CD4-positive, alpha-beta T cell treated with Interleukin-4 for 1 hour (primary cell): Measurements from ENCODE around the gene NAV1.
"Not testable (repeated sequence)": the region's sequence is repeated elsewhere in the genome, so short reads cannot be mapped to it uniquely, and the experiment has no call there.

Experiments used
- DNase-seq, 2 donors: peaks; one replicate each; pipeline ENCODE4 v3.0.0-alpha.2; 2020 to 2022

The NAV1 gene

DNA sequence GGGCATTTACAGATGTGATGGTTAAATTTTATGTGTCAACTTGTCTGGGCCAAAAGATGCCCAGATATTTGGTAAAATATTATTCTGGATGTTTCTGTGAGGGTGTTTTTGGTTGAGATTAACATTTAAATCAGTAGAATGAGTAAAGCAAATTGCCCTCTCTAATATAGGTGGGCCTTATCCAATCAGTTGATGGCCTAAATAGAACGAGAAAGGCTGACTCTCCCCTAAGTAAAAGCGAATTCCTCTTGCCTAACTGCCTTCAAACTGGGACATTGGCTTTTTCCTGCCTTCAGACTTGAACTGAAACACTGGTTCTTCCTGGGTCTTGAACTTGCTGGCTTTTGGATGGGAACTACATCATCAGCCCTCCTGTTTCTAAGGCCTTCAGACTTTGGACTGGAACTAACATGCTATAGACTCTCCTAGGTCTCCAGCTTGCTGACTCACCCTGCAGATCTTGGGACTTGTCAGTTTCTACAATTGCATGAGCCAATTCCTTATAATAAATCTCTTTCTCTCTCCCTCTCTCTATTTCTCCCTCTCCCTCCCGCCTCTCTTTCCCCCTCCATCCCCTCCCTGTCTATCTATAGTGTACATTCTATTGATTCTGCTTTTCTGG lies 10.2 kb upstream of the NAV1 start:
- no peak for DNase-seq

GRCh38 chr1:201530741-201531531 lies 8.0 kb upstream of the NAV1 start:
- peak; percentile 30 to 43 for DNase-seq

DNA sequence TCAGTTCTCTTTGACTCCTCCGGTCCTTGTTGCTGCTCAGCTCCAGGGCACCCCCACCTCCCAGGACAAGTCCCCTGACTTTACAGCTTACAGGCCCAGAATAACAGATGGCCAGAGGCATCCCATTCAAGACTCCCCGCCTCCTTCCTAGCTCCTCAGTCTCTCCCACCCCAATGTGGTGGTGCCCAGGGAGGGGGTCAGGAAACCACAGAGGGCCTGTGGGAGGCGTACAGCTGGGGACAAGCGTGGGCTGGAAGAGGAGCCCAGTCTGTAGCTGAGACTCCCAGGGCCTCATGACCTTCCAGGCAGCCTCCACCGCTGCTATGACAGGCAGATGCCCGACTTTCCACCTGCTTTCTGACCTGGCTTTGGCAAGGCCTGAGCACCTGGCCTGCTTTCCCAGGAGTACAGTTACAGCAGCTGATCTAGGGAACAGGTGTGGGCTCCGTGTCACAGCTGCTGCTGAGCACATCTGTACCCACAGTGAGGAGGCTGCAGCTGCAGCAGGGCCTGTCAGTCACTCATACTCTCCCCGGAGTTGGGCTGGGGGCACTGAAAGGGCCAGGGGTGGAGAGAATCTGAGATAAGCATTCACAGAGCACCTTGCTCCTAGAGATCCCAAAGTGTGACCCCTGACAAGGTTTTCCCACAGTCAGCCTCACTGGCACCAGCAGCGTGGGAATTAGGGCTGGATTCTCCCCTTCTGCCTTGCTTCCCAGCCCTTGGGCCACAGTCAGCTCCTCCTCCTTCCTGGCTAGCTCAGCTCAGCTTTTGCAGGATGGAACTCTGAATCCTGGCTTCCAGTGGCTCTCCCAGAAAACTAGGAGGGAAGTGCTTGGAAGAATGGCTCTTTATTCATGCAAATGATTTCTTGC lies 7.1 kb upstream of the NAV1 start:
- DNase-seq, result no peak

DNA sequence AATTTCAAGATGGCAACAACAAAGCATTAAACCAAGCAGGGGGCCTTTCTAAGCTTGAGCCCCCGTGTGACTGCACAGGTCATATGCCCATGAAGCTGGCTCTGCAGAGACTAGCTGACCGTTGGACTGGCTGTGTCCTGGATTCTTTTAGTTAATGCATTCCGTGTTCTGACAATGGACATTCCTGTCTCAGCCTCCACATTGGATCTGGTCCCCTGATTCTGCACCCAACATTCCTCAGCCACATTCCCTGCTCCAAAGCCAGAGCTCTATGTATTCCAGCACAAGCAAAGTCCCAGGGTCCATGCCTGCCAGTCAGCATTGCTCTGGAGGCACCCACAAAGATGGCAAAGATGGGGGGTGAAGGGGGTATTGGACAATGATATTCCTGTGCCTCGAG lies 5.1 kb upstream of the NAV1 start:
- no peak for DNase-seq

DNA sequence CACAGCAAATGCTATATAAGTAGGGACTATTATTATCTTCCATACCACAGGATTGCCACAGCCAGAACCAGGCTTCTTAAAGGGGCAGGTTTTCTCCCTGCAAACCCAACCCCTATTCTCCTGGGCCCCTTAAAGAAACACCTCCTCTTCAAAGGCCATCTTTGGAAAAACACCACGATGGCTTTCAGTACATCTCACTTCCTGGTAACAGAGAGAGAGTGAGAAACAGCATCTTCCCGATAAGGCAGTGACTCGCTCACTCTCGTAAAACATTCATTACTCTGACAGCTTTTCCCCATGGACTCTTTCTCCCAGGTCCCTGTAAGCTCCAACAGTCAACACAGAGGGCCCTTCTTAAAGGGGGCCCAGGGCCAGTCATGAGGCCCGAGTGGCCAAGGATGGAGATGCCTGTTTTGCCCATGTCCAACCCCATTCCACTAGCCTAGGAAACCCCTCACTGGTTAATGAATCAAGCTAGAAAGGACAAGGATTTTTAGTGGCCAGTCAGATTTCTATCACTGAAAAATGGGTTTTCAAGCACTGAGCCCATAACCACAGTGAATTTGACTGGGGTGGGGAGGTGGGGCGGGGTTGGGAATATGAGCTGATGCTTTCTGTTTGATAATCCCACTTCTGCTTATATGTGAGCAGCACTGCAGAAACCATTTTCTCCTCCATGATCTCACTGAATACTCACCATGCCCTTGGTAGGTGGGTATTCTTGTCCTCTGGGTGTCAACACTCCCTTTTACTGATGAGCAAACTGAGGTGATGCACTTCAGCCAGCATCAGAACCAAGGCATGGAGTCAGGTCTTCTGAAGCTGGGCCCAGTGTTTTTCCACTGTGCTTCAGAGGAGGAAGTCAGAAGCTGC lies 3.6 kb upstream of the NAV1 start:
- no peak for DNase-seq

- no peak for DNase-seq
These were observed 3.0 kb upstream of the NAV1 start for GRCh38 chr1:201535919-201536245.

GRCh38 chr1:201536558-201536957 lies 2.4 kb upstream of the NAV1 start:
- no peak for DNase-seq

DNA sequence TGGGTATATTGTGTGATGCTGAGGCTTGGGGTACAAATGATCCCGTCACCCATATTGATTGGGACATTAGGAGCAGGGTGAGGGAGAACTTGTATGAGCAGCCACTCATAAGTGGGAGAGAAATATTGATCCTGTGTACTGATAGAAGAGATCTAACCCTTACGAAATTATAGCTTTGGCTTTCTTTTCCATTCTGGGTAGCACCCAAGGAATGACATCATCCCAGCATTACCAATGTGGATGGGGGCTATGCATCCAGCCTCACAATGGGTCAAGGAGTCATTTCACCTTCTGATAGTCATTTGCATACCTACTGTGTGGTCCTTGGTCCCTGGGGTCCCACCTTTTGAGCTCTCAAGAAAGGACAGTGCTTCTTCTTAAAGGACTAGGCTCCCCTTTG lies 1.9 kb upstream of the NAV1 start:
- no peak for DNase-seq

DNA sequence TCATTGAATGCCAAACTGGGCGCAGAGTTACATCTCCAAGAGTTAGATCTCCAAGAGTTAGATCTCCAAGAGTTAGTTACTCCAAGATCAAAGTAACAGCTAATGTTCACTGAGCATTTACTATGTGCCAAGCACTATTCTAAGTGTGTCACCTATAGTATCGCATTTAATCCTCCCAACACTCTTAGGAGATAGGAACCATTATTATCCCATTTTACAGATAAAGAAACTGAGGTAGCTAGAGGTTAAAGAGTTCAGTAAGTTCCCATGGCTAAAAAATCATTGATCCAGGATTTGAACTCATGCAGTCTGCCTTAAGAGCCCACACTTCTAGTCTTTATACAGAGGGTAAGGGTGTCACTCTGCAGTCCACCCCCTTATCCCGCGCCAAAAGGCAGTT lies 1.5 kb upstream of the NAV1 start:
- no peak for DNase-seq

DNA sequence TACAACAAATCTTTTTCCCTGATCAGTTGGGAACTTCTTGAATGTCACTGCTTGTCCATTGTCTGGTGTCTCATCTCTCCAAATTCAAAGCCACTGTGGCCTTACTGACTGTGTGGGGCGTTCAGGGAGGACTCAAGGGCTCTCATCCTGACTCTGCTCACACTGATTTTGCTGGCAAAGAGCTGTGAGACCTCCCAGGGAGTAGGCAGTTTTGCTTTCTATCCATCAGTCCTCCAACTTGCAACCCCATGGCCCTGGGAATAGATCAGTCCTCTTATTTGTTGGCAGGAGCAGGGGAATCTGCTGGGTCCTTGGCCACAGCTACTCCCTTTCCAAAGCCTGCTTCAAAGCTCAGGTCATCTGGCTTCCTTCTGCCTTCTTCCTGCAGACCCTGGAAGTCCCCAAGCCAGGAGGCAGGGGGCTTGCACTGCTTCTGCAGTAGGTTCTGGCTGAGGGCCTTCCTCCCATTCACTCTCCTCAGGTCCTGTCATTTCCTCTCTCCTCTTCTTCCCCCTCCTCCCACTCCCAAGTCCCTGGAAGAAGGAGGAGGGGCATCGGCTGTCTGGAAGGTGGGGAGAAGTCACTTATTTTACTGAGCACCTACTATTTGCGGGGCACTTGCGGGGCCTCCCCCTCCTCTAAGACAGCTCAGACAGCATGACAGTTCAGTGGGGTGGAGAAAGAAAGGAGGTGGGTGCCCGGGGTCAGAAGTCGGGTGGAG lies 876 bp upstream of the NAV1 start:
- DNase-seq, result no peak

DNA sequence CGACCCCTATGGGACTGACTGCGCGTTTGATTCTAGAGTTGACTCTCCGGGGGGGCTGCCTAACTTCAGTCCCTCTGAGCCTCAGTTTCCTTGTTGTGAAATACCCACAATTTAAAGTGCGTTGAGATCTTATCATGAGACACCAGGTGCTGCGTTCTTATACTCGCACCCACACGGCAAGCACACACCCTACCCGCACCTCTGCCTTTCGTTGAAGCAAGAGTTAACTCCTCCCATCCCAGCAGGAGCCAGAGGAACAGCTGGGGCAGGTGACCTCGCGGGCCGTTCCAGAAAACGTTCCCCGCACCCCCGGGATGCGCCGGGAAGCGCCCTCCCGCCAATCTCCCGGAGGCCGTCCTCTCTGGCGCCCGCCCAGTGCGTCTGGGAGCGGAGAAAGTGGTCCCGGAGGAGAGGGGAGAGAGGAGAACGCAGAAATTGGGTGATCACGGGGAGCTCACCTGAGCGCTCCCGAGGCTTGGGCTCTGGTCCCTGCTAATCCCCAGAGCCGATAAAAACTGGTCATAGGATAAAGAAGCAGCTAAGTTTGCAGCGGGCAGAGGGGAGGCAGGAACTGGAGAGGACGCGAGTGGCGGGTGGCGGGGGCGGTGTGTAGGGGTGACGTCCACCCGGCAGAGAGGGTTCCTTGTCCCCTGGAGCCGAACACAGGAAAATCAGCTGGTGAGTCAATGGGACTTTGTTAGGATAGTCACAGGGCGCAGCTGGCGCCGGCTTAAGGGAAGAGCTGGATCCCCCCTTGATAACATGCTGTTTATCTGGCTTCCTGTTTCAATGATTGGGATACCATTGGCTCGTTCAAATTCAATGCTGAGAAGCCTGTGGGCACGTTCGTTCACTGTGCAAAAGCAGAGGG lies 869 bp downstream of the NAV1 start:
- no peak for DNase-seq

- no peak for DNase-seq
These were observed 2.2 kb downstream of the NAV1 start for GRCh38 chr1:201540846-201541735.

GRCh38 chr1:201542309-201543035 lies 3.5 kb downstream of the NAV1 start:
- no peak for DNase-seq

- no peak for DNase-seq
These were observed 5.1 kb downstream of the NAV1 start for GRCh38 chr1:201543871-201544642.

DNA sequence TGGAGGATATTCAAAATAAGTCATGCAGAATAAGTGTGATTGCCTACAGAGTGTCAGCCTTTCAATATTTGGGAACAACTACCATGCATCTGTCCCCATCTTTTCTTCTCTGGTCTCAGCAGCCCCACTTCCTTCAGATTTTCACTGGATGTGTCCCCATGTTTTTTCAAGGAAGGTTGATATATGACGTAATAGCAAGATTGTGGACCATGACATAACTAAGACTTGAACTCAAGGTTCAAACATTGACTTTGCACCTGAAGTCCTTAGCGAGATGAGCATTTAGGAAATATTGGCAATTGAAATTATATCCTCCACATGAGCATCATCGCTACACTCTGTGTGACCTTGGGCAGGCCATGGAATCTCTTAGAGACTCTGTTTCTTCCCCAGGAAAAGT lies 5.8 kb downstream of the NAV1 start:
- DNase-seq, result no peak

DNA sequence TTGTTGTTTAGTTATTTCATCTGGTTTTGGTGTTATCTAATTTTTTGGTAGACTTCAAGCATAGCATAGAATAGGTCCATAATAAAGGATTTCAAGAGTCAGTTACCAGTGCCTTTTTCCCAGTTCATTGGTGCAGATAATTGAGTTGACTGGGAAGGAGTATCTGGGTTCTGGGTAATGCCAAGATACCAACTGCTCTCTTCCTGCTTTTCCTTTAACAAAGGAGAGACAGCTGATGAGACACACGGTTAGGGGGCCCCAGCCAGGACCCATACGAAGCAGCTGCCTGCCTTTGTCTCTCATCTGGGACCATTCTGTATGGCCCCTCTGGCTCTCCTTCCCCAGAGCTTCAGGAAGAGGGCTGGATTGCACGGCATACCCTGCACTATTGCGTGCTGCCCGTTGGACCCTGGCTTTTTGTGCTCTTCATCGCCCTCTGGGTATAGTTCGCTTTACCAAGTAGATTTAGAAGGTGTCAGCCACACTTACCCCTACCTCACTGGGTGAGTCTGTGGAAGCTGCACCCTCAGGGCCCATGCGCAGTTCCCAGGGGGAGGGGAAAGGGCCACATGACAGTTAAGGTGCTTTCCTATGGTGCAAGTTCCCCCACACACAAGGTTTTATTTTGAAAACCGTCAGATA lies 7.0 kb downstream of the NAV1 start:
- DNase-seq, result no peak

- not testable (repeated sequence) for DNase-seq
These were observed 10.6 kb downstream of the NAV1 start for GRCh38 chr1:201549522-201549921.

- DNase-seq, result no peak
These were observed 12.2 kb downstream of the NAV1 start for GRCh38 chr1:201551096-201551495.
